Glutamatergic neuron (in vitro differentiated cells): ENCODE data around the gene MAD2L2. TPM values are rescaled to one million over a fixed set of nuclear protein-coding genes. Genes with fewer than 3 reads are reported as not detected.

Source experiments
- DNase-seq: peaks from one replicate; pipeline ENCODE4 v3.0.0; 2022
- H3K27ac Mint-ChIP-seq: one replicate; pipeline ENCODE4 v1.8.0; 2020; ENCODE audit warnings: mild to moderate bottlenecking, mixed read lengths, inconsistent platforms; ENCODE audit not compliant: unreplicated experiment
- H3K27me3 Mint-ChIP-seq: one replicate; pipeline ENCODE4 v1.8.0; 2020; ENCODE audit warnings: mild to moderate bottlenecking, moderate library complexity, mixed read lengths, inconsistent platforms; ENCODE audit not compliant: unreplicated experiment
- H3K36me3 Mint-ChIP-seq: one replicate; pipeline ENCODE4 v1.8.0; 2020; ENCODE audit warnings: mild to moderate bottlenecking, mixed read lengths, inconsistent platforms; ENCODE audit not compliant: unreplicated experiment
- H3K4me1 Mint-ChIP-seq: one replicate; pipeline ENCODE4 v1.8.0; 2020; ENCODE audit warnings: mild to moderate bottlenecking, low read depth, mixed read lengths, inconsistent platforms; ENCODE audit not compliant: unreplicated experiment
- H3K4me3 Mint-ChIP-seq: one replicate; pipeline ENCODE4 v1.8.0; 2020; ENCODE audit warnings: mild to moderate bottlenecking, mixed read lengths, inconsistent platforms; ENCODE audit not compliant: unreplicated experiment
- H3K9me3 Mint-ChIP-seq: one replicate; pipeline ENCODE4 v1.8.0; 2020; ENCODE audit warnings: mild to moderate bottlenecking, moderate library complexity, mixed read lengths, inconsistent platforms; ENCODE audit not compliant: unreplicated experiment
- total RNA-seq: library from RNA; stranded (reverse); fragmentation: NEBNext Ultra II Directional; extraction: Animal tissue kit (Norgen Biotek cat#: 25700); gene quantifications from one replicate; pipeline ENCODE4 v1.2.1, GENCODE V29; 2021; ENCODE audit not compliant: unreplicated experiment
- TF ChIP-seq, protein P1 (sequence below): fragments of 200-600 bp; sonication (generic); IDR thresholded peaks from one replicate; pipeline ENCODE4 v1.5.0; 2021; ENCODE audit not compliant: partially characterized antibody, unreplicated experiment

MAD2L2 gene
- total RNA-seq, 1 donor from 2014 or later = 90.2 TPM

DNA sequence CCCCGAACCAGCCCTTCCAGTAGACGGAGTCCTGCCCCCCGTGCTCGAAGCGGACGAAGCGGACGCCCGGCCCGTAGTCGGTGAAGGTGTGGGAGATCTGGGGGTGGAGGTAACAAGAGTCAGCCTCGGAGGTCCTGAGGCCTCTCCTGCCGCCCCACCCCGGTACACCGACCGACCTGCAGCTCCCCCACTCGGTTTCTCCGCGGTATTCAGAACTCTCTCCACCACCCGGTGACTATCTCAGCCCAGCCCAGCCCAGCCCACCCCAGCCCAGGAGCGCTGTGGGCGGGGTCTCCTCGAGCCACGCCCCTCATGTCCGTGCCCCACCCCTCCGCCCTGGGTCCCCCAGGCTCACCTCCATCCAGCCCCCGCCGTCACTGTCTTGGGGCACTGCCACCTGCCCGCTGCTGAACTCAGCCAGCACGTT lies 32.2 kb downstream of the MAD2L2 start:
- H3K27me3 Mint-ChIP-seq = peaks cover 8% of the 10 kb centered on the region
- H3K36me3 Mint-ChIP-seq = no peaks in the 10 kb centered on the region
- no peak overlapping the region for H3K4me3 Mint-ChIP-seq
- H3K27ac Mint-ChIP-seq = no peak overlapping the region
- DNase-seq = no peak
- TF ChIP-seq, protein P1, sequence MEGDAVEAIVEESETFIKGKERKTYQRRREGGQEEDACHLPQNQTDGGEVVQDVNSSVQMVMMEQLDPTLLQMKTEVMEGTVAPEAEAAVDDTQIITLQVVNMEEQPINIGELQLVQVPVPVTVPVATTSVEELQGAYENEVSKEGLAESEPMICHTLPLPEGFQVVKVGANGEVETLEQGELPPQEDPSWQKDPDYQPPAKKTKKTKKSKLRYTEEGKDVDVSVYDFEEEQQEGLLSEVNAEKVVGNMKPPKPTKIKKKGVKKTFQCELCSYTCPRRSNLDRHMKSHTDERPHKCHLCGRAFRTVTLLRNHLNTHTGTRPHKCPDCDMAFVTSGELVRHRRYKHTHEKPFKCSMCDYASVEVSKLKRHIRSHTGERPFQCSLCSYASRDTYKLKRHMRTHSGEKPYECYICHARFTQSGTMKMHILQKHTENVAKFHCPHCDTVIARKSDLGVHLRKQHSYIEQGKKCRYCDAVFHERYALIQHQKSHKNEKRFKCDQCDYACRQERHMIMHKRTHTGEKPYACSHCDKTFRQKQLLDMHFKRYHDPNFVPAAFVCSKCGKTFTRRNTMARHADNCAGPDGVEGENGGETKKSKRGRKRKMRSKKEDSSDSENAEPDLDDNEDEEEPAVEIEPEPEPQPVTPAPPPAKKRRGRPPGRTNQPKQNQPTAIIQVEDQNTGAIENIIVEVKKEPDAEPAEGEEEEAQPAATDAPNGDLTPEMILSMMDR = no peak
- peaks cover 9% of the 10 kb centered on the region for H3K4me1 Mint-ChIP-seq
- peaks cover 9% of the 10 kb centered on the region for H3K9me3 Mint-ChIP-seq

DNA sequence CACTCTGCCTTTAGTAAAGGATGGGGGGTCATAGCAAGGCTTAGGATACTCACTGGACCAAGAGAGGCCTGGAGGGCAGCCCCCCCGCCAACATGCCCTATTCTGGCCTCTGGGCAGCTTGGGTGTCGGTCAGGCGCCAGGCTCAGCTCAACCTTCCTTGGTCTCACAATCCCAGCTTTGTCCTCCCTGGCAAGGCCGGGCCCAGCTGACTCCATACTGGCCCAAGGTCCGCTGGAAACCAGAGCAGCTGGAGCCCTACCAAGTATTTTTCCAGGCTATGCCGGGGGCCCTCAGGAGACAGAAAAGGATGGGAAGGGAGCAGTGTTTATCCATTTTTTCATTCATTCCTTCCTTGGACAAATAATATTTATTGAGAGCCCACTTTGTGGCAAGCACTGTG lies 32.9 kb downstream of the MAD2L2 start:
- no peaks in the 10 kb centered on the region for H3K36me3 Mint-ChIP-seq
- no peak for DNase-seq
- H3K4me3 Mint-ChIP-seq = no peak overlapping the region
- H3K27ac Mint-ChIP-seq = no peak overlapping the region
- peaks cover 8% of the 10 kb centered on the region for H3K27me3 Mint-ChIP-seq
- H3K9me3 Mint-ChIP-seq = peaks cover 9% of the 10 kb centered on the region
- H3K4me1 Mint-ChIP-seq = peaks cover 9% of the 10 kb centered on the region
- TF ChIP-seq, protein P1 = no peak

DNA sequence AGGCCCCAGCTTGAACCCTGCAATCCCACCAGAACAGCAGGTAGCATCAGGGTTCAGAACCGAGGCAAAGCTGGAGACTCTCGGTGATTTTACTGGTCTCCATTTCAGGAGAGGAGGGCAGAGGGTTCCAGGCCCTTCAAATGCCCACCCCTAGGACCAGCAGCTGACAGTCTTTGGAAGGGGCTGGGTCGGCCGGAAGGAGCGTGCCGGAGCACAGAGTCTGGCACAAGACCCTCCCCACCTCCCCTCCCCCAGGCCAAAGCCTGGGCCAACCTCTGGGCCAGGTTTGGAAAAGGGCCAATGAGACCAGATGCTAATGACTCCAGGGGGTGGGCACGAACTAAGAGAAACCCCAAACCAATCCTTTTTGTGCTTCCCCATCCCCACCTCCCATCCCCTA lies 33.6 kb downstream of the MAD2L2 start:
- Mint-ChIP-seq H3K4me3 (no peak overlapping the region), H3K27ac (no peak overlapping the region), H3K9me3 (peaks cover 9% of the 10 kb centered on the region), H3K36me3 (no peaks in the 10 kb centered on the region), H3K27me3 (peaks cover 8% of the 10 kb centered on the region), H3K4me1 (peaks cover 7% of the 10 kb centered on the region)
- no peak for DNase-seq
- TF ChIP-seq, protein P1 = no peak

DNA sequence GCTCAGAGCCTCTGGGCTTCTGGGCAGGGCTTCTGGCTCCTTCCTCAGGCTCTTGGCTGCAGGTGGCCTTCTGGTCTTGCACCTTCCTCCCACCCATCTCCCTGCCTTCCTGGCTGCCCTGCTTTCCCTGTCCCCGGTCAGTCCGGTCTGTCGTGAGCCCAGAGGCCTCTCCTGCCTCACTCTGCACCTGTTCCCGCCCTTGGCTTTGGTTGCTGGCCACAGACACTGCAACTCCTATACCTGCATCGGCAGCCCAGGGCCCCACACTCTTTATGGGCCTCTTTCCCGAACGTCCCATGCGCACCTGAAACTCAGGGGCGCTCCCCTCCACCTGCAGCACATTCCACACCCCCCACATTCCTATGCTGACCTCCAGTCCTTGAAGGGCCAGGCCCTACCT lies 34.6 kb downstream of the MAD2L2 start:
- DNase-seq = no peak
- Mint-ChIP-seq H3K36me3 (no peaks in the 10 kb centered on the region), H3K4me3 (no peak overlapping the region), H3K9me3 (peaks cover 7% of the 10 kb centered on the region), H3K27me3 (peaks cover 8% of the 10 kb centered on the region), H3K27ac (no peak overlapping the region), H3K4me1 (peaks cover 9% of the 10 kb centered on the region)
- TF ChIP-seq, protein P1 = no peak

DNA sequence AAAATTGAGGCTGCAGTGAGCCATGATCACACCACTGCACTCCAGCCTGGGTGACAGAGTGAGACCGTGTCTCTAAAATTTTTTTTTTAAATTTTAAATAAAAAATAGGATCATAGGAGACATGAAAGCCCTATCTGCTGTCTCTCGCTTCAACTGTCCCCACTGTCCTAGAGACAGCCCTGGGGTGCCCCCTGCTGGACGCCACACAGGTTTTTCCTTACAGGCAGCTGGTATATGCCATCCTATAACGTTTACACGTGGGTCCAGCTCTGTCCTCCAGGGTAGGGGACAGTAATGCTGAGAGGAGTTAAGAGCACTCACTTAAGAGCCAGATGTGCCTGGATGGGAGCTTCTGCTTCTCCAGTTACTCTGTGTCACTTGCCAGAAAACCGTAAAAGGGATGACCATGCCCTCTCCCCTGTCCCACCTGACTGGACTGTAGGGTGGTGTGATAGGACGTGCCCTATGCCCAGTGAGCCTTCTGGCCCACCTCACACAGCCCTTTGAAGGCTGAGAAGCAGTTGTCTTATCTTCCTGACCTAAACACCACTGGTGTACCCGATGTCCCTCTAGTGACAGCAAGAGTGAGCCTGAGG lies 35.2 kb downstream of the MAD2L2 start:
- peak; percentile 92 for DNase-seq
- H3K36me3 Mint-ChIP-seq = no peaks in the 10 kb centered on the region
- no peak overlapping the region for H3K4me3 Mint-ChIP-seq
- TF ChIP-seq, protein P1 = peak; percentile 85
- peaks cover 5% of the 10 kb centered on the region for H3K27me3 Mint-ChIP-seq
- H3K4me1 Mint-ChIP-seq = peaks cover 5% of the 10 kb centered on the region
- no peak overlapping the region for H3K27ac Mint-ChIP-seq
- peaks cover 4% of the 10 kb centered on the region for H3K9me3 Mint-ChIP-seq
